Thoracic aorta (tissue), 2 donors: ENCODE data around the gene COTL1. TPM values are rescaled to one million over a fixed set of nuclear protein-coding genes. Genes with fewer than 3 reads are reported as not detected.

Experiments used
- ATAC-seq: fragments of 150-250 bp; one replicate; pipeline ENCODE4 v1.8.0; 2017; ENCODE audit warnings: low read depth; ENCODE audit not compliant: insufficient number of reproducible peaks, low FRiP score
- DNase-seq: peaks from one replicate; pipeline ENCODE4 v3.0.0-alpha.2; 2020; ENCODE audit warnings: low spot score
- H3K27ac ChIP-seq, 2 donors: fragments of 200-600 bp; sonication (generic); 1 replicate in 1 of 2; 2 replicates in 1 of 2; pipeline ENCODE4 v1.5.1; 2016; ENCODE audit warnings: mild to moderate bottlenecking in 2 of 2, moderate library complexity in 2 of 2
- H3K27me3 ChIP-seq: fragments of 200-600 bp; sonication (generic); replicated peaks from 2 replicates; pipeline ENCODE4 v1.6.0; 2016; ENCODE audit warnings: mild to moderate bottlenecking; ENCODE audit not compliant: insufficient read depth
- H3K36me3 ChIP-seq: fragments of 200-600 bp; sonication (generic); one replicate; pipeline ENCODE4 v1.5.1; 2016
- H3K4me1 ChIP-seq, 2 donors: fragments of 200-600 bp; sonication (generic); 1 replicate in 1 of 2; 2 replicates in 1 of 2; pipeline versions ENCODE4 v1.5.1 to v1.6.0; 2016; ENCODE audit warnings: low read depth in 2 of 2, mild to moderate bottlenecking in 1 of 2; ENCODE audit not compliant: control insufficient read depth in 1 of 2
- H3K4me3 ChIP-seq: fragments of 200-600 bp; sonication (generic); 2 replicates; pipeline ENCODE4 v1.5.1; 2016; ENCODE audit warnings: mild to moderate bottlenecking
- H3K9me3 ChIP-seq: fragments of 200-600 bp; sonication (generic); 2 replicates; pipeline ENCODE4 v1.5.1; 2016
- total RNA-seq, 2 donors: library from RNA; depleted of rRNA; stranded (reverse); fragments of >200 nt; gene quantifications; one replicate each; pipeline versions ENCODE4 v1.1.0 to v1.2.3, GENCODE V29; 2016
- TF ChIP-seq, protein P1 (sequence below): fragments of 200-600 bp; sonication (generic); IDR thresholded peaks from one replicate; pipeline ENCODE4 v1.5.1; 2019; ENCODE audit warnings: antibody characterized with exemption

Gene COTL1
- total RNA-seq, 2 donors from 2014 or later = 32.0 to 46.8 TPM

DNA sequence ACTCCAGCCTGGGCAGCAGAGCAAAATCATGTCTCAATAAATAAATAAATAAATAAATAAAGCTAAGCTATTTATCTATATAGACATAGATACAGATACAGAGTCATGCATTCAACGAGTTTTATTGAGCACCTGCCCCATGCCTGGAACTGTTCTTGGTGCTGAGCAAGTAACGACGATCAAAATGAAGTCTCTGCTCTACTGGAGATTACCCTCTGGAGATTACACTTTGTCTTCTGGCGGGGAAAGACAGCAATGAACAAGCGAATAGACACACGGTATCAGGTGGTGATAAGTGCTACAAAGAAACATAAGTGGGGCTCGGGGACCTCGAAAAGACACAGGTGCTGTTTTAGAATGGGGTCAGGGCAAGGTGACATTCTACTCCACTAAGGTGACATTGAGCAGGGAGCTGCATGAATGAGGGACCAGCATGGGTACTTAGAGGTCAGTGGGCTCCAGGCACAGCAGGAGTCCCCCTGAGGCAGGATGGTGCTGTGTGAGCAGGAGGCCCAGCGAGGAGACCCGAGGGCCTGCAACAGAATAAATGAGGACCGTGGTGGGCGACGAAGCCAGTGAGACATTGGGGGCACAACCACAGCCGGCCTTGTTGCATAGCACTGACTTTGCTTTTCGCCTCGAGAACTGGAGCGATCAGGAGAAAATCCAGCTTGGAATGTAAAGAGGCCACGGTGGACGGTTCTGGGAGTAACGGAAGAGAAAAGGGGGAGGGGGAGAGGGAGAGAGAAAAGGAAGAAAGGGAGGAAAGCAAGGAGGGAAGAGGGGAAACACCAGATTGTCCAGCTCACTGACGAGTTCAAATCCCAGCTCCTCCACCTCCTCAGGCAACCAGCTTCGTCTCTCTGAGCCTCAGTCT lies 71.0 kb downstream of the COTL1 start:
- ATAC-seq = no peak

DNA sequence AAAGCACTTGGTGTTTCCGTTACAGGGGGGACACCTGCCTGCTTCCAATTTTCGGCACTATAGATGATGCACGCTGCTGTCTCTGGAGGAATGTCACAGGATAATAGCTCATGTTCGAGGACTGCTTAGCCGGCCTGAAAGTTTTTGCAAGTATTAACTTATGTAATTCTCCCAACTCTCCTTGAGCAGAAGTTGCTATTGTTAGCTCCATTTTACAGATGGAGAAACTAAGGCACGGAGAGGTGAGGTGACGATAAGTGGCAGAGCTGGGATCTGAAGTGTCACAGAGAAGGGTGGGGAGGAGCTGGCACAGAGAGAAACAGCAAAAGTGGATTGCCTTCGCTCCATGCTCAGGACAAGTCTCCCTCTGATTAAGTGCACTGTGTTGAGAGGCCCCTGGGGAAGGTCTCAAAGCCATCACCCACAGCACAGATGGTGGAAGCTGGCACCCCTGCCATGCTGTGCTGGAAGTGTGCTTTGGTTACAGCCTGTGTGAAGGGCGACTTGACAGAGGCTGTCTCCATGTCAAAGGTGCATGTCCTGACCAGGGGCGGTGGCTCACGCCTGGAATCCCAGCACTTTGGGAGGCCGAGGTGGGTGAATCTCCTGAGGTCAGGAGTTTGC lies 72.7 kb downstream of the COTL1 start:
- no peak overlapping the region for H3K27ac ChIP-seq
- TF ChIP-seq, protein P1, sequence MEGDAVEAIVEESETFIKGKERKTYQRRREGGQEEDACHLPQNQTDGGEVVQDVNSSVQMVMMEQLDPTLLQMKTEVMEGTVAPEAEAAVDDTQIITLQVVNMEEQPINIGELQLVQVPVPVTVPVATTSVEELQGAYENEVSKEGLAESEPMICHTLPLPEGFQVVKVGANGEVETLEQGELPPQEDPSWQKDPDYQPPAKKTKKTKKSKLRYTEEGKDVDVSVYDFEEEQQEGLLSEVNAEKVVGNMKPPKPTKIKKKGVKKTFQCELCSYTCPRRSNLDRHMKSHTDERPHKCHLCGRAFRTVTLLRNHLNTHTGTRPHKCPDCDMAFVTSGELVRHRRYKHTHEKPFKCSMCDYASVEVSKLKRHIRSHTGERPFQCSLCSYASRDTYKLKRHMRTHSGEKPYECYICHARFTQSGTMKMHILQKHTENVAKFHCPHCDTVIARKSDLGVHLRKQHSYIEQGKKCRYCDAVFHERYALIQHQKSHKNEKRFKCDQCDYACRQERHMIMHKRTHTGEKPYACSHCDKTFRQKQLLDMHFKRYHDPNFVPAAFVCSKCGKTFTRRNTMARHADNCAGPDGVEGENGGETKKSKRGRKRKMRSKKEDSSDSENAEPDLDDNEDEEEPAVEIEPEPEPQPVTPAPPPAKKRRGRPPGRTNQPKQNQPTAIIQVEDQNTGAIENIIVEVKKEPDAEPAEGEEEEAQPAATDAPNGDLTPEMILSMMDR = no peak
- no peaks in the 10 kb centered on the region for H3K27me3 ChIP-seq
- no peak for ATAC-seq
- no peaks in the 10 kb centered on the region for H3K36me3 ChIP-seq
- no peak overlapping the region for H3K4me3 ChIP-seq
- no peaks in the 10 kb centered on the region for H3K9me3 ChIP-seq
- H3K4me1 ChIP-seq = peaks cover 8 to 17% of the 10 kb centered on the region in 2 donors
- no peak for DNase-seq

More for the DNA sequence above, 71.0 kb downstream of the COTL1 start:
- H3K4me3 ChIP-seq = no peak overlapping the region
- no peaks in the 10 kb centered on the region for H3K27me3 ChIP-seq
- H3K27ac ChIP-seq = no peak overlapping the region
- peaks cover 1 to 6% of the 10 kb centered on the region in 2 donors for H3K4me1 ChIP-seq
- no peaks in the 10 kb centered on the region for H3K9me3 ChIP-seq
- no peaks in the 10 kb centered on the region for H3K36me3 ChIP-seq
- no peak for DNase-seq
- TF ChIP-seq, protein P1 = no peak

DNA sequence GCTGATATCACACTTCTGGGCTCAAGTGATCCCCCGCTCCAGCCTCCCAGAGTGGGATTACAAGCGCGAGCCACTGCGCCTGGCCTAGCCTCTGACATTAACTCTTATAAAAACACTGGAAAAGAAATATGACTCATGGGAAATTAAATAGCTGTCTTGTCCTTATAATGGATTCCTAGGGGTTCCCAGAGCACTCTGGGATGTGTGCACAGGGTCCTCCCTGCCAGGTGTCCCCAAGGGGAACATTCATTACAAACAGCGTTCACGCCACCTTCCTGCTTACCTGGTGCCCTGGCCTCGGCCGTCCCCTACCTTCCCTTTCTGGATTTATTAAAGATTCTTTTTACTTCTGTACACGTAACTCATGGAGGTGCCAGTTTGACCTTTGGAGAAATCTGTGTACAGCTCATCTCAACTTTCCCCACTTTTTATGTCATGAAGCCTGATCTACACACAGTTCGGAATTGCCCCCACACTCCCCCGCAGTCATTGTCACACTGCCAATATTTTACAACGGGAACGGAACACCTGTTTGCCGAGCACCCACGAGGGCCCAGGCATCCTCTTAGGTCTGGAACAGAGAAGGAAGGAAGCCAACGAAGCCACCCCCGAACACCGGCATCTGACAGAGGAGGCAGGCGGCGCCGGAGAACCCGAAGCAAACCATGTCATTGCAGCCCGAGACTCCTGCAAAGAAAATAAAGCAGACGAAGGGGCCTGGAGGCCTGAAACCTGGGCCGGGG lies 73.7 kb downstream of the COTL1 start:
- no peak for ATAC-seq
- H3K36me3 ChIP-seq = no peaks in the 10 kb centered on the region
- TF ChIP-seq, protein P1 = no peak
- no peak overlapping the region for H3K27ac ChIP-seq
- no peak for DNase-seq
- no peaks in the 10 kb centered on the region for H3K27me3 ChIP-seq
- H3K4me1 ChIP-seq = peaks cover 8 to 17% of the 10 kb centered on the region in 2 donors
- no peaks in the 10 kb centered on the region for H3K9me3 ChIP-seq
- no peak overlapping the region for H3K4me3 ChIP-seq

DNA sequence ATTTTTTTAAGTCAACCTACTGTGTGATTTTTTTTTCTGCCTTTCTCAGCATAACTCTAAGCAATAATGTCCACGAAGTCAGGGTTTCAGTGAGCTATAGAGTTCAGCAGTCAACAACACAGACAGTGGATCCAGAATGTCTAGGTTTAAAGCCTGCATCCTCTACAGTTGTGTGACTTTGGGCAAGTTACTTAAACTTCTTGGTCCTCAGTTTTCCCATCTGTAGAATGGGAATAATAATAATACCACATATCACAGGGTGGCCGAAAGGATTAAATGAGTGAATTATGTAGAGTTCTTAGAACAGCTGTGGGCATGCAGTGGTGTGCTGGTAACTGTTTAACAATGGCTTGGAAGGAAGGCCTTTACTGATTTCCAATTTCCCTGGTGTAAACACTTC lies 74.6 kb downstream of the COTL1 start:
- ATAC-seq (no peak), DNase-seq (no peak)
- no peak overlapping the region for H3K27ac ChIP-seq
- peaks cover 8 to 17% of the 10 kb centered on the region in 2 donors for H3K4me1 ChIP-seq
- H3K36me3 ChIP-seq = no peaks in the 10 kb centered on the region
- no peaks in the 10 kb centered on the region for H3K27me3 ChIP-seq
- H3K9me3 ChIP-seq = no peaks in the 10 kb centered on the region
- H3K4me3 ChIP-seq = no peak overlapping the region
- TF ChIP-seq, protein P1 = no peak
